Skeletal muscle satellite cell (primary cell): ENCODE results near the gene MOSPD3.

ENCODE experiments used
- H3K27me3 ChIP-seq: 2 replicates; pipeline ENCODE4 v1.7.0; 2013; ENCODE audit warnings: low read length; ENCODE audit not compliant: control insufficient read depth, insufficient read depth
- H3K36me3 ChIP-seq: 2 replicates; pipeline ENCODE4 v1.7.0; 2013; ENCODE audit warnings: mild to moderate bottlenecking, control low read depth, low read length; ENCODE audit not compliant: insufficient read depth
- H3K4me1 ChIP-seq: 2 replicates; pipeline ENCODE4 v1.7.0; 2013; ENCODE audit warnings: low read length; ENCODE audit not compliant: control insufficient read depth, insufficient read depth
- H3K4me2 ChIP-seq: 2 replicates; pipeline ENCODE4 v1.7.0; 2013; ENCODE audit warnings: mild to moderate bottlenecking, low read length
- H3K4me3 ChIP-seq: 2 replicates; pipeline ENCODE4 v1.7.0; 2013; ENCODE audit warnings: low read length
- H3K9ac ChIP-seq: 2 replicates; pipeline ENCODE4 v1.7.0; 2013; ENCODE audit warnings: mild to moderate bottlenecking, low read depth, low read length, moderate library complexity
- H3K9me3 ChIP-seq: replicated peaks from 2 replicates; pipeline ENCODE4 v1.7.0; 2013; ENCODE audit warnings: mild to moderate bottlenecking, control low read depth, low read length

The MOSPD3 gene

GRCh38 chr7:100586266-100587025, 25.9 kb upstream of the MOSPD3 start, which contains the start of gene FBXO24:
TSS of gene FBXO24 (plus strand) at chr7:100586328. CDS start at chr7:100586626, 298 bp downstream.
- Histone ChIP-seq H3K4me3 (peak within 1 kb of the TSS; percentile 97), H3K9me3 (no peaks in the 10 kb centered on the region), H3K4me1 (peaks cover 21% of the 10 kb centered on the region), H3K4me2 (peak within 1 kb of the TSS; percentile 93), H3K36me3 (peaks cover 17% of the 10 kb centered on the region), H3K9ac (peak within 1 kb of the TSS; percentile 96), H3K27me3 (peaks cover 6% of the 10 kb centered on the region)

- Histone ChIP-seq H3K9me3 (no peaks in the 10 kb centered on the region), H3K4me2 (no peak overlapping the region), H3K4me1 (peaks cover 13% of the 10 kb centered on the region), H3K4me3 (no peak overlapping the region), H3K9ac (no peak overlapping the region), H3K36me3 (no peaks in the 10 kb centered on the region), H3K27me3 (peaks cover 6% of the 10 kb centered on the region)
Observed at GRCh38 chr7:100588438-100588837, 23.9 kb upstream of the MOSPD3 start.

GRCh38 chr7:100589341-100589947, 22.9 kb upstream of the MOSPD3 start:
- H3K27me3 ChIP-seq, result peaks cover 6% of the 10 kb centered on the region
- H3K9me3 ChIP-seq, result no peaks in the 10 kb centered on the region
- no peak overlapping the region for H3K9ac ChIP-seq
- no peaks in the 10 kb centered on the region for H3K36me3 ChIP-seq
- no peak overlapping the region for H3K4me2 ChIP-seq
- H3K4me1 ChIP-seq, result peaks cover 5% of the 10 kb centered on the region
- no peak overlapping the region for H3K4me3 ChIP-seq

GRCh38 chr7:100590077-100590737, 22.1 kb upstream of the MOSPD3 start:
- Histone ChIP-seq H3K4me2 (no peak overlapping the region), H3K27me3 (peaks cover 6% of the 10 kb centered on the region), H3K4me1 (no peaks in the 10 kb centered on the region), H3K36me3 (no peaks in the 10 kb centered on the region), H3K9me3 (no peaks in the 10 kb centered on the region), H3K4me3 (no peak overlapping the region), H3K9ac (no peak overlapping the region)

DNA sequence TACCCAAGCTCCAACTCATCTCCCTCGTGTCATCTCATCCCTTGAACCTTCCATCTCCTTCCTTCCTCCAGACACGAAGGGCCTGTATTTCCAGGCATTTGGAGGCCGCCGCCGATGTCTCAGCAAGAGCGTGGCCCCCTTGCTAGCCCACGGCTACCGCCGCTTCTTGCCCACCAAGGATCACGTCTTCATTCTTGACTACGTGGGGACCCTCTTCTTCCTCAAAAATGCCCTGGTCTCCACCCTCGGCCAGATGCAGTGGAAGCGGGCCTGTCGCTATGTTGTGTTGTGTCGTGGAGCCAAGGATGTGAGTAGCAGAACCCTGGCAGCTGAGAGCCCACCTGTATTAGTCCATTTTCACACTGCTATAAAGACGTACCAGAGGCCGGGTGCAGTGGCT, 20.7 kb upstream of the MOSPD3 start:
- H3K4me1 ChIP-seq, result no peaks in the 10 kb centered on the region
- H3K36me3 ChIP-seq, result no peaks in the 10 kb centered on the region
- no peak overlapping the region for H3K4me3 ChIP-seq
- no peak overlapping the region for H3K4me2 ChIP-seq
- H3K27me3 ChIP-seq, result peaks cover 6% of the 10 kb centered on the region
- no peaks in the 10 kb centered on the region for H3K9me3 ChIP-seq
- H3K9ac ChIP-seq, result no peak overlapping the region

GRCh38 chr7:100595188-100595587, 17.2 kb upstream of the MOSPD3 start:
- H3K4me3 ChIP-seq, result no peak overlapping the region
- H3K27me3 ChIP-seq, result peaks cover 5% of the 10 kb centered on the region
- H3K4me2 ChIP-seq, result no peak overlapping the region
- H3K9ac ChIP-seq, result no peak overlapping the region
- H3K4me1 ChIP-seq, result no peaks in the 10 kb centered on the region
- no peaks in the 10 kb centered on the region for H3K9me3 ChIP-seq
- no peaks in the 10 kb centered on the region for H3K36me3 ChIP-seq

- Histone ChIP-seq H3K36me3 (no peaks in the 10 kb centered on the region), H3K9me3 (no peaks in the 10 kb centered on the region), H3K4me2 (no peak overlapping the region), H3K4me3 (no peak overlapping the region), H3K9ac (no peak overlapping the region), H3K27me3 (no peaks in the 10 kb centered on the region), H3K4me1 (peaks cover 20% of the 10 kb centered on the region)
Observed at GRCh38 chr7:100598425-100598824, 13.9 kb upstream of the MOSPD3 start.

GRCh38 chr7:100599911-100600729, 12.2 kb upstream of the MOSPD3 start:
- Histone ChIP-seq H3K4me2 (no peak overlapping the region), H3K27me3 (no peaks in the 10 kb centered on the region), H3K4me1 (peaks cover 27% of the 10 kb centered on the region), H3K9ac (no peak overlapping the region), H3K36me3 (no peaks in the 10 kb centered on the region), H3K4me3 (no peak overlapping the region), H3K9me3 (no peaks in the 10 kb centered on the region)

DNA sequence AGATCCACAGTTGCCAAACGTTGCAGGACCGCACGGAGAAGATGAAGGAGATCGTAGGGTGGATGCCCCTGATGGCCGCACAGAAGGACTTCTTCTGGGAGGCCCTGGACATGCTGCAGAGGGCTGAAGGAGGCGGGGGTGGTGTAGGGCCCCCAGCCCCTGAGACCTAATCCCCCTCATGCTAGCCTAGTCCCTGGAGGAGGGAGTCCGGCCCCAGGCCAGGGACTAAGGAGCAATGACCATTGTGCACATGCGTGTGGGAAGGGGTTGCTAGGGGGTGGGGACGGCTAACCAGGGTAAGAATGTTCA, 11.7 kb upstream of the MOSPD3 start:
- Histone ChIP-seq H3K36me3 (no peaks in the 10 kb centered on the region), H3K4me3 (no peak overlapping the region), H3K4me1 (peaks cover 30% of the 10 kb centered on the region), H3K4me2 (no peak overlapping the region), H3K9ac (no peak overlapping the region), H3K9me3 (no peaks in the 10 kb centered on the region), H3K27me3 (no peaks in the 10 kb centered on the region)

GRCh38 chr7:100602889-100603725, 9.2 kb upstream of the MOSPD3 start:
- H3K36me3 ChIP-seq, result peaks cover 3% of the 10 kb centered on the region
- peaks cover 37% of the 10 kb centered on the region for H3K4me1 ChIP-seq
- H3K9ac ChIP-seq, result peak overlapping the region; percentile 65
- H3K4me2 ChIP-seq, result peak overlapping the region; percentile 99
- no peaks in the 10 kb centered on the region for H3K27me3 ChIP-seq
- peak overlapping the region; percentile 95 for H3K4me3 ChIP-seq
- H3K9me3 ChIP-seq, result no peaks in the 10 kb centered on the region

DNA sequence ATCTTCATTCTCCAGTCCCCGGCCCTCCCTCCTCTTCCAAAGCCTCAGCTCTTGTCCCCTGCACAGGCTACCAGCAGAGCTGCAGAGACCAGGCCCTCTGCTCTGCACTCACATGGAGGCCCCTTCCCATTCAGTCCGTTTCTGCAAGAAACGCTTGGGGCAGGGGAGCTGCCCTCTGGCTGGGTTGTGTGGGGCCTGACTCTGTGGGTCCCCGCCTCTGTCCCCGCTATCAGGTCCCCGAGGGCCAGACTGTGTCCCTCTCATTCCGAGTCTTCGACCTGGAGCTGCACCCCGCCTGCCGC, 8.7 kb upstream of the MOSPD3 start:
- Histone ChIP-seq H3K4me1 (peaks cover 37% of the 10 kb centered on the region), H3K9ac (peak overlapping the region; percentile 65), H3K36me3 (peaks cover 3% of the 10 kb centered on the region)

More for the DNA sequence above, 8.7 kb upstream of the MOSPD3 start:
- Histone ChIP-seq H3K27me3 (no peaks in the 10 kb centered on the region), H3K4me2 (peak overlapping the region; percentile 99), H3K4me3 (peak overlapping the region; percentile 95), H3K9me3 (no peaks in the 10 kb centered on the region)
